HEK293T (cell line): ENCODE data around the gene RSF1.

Source experiments
- CTCF ChIA-PET: fragments of 350-600 bp; formaldehyde crosslinking; extraction: SDS; loops from one replicate; lab custom pipeline; 2021; ENCODE audit warnings: antibody characterized with exemption, inconsistent platforms; lab: Yijun Ruan, JAX
- POLR2A ChIA-PET: fragments of 350-600 bp; formaldehyde crosslinking; extraction: SDS; loops from one replicate; lab custom pipeline; 2020; ENCODE audit warnings: antibody characterized with exemption, inconsistent platforms; lab: Yijun Ruan, JAX
- DNase-seq: peaks from one replicate; pipeline ENCODE4 v3.0.0; 2012; ENCODE audit warnings: mixed read lengths; ENCODE audit errors: extremely low spot score
- ARNT ChIP-seq: fragments of 450-650 bp; IDR thresholded peaks from 2 replicates; pipeline ENCODE4 v1.6.1; 2017; ENCODE audit warnings: mild to moderate bottlenecking
- BHLHE40 ChIP-seq: fragments of 450-650 bp; IDR thresholded peaks from 2 replicates; pipeline ENCODE4 v1.6.1; 2016; ENCODE audit warnings: mild to moderate bottlenecking, moderate library complexity, borderline replicate concordance
- CTBP1 ChIP-seq: fragments of 450-650 bp; IDR thresholded peaks from 2 replicates; pipeline ENCODE4 v1.6.1; 2016; ENCODE audit warnings: borderline replicate concordance
- ELF4 ChIP-seq: fragments of 450-650 bp; IDR thresholded peaks from 2 replicates; pipeline ENCODE4 v1.6.1; 2017; ENCODE audit warnings: antibody characterized with exemption
- FOXA1 ChIP-seq: fragments of 450-650 bp; IDR thresholded peaks from 2 replicates; pipeline ENCODE4 v1.6.1; 2016; ENCODE audit warnings: mild to moderate bottlenecking
- FOXK2 ChIP-seq: fragments of 450-650 bp; IDR thresholded peaks from 2 replicates; pipeline ENCODE4 v1.6.1; 2016; ENCODE audit warnings: mild to moderate bottlenecking
- FOXM1 ChIP-seq: fragments of 450-650 bp; IDR thresholded peaks from 2 replicates; pipeline ENCODE4 v1.6.1; 2017; ENCODE audit warnings: mild to moderate bottlenecking, borderline replicate concordance
- HDGF ChIP-seq: fragments of 450-650 bp; IDR thresholded peaks from 2 replicates; pipeline ENCODE4 v1.6.1; 2017; ENCODE audit warnings: antibody characterized with exemption, borderline replicate concordance
- L3MBTL2 ChIP-seq: fragments of 450-650 bp; conservative IDR thresholded peaks from 2 replicates; pipeline ENCODE4 v1.6.1; 2016; ENCODE audit warnings: mild to moderate bottlenecking
- LEF1 ChIP-seq: fragments of 450-650 bp; IDR thresholded peaks from 2 replicates; pipeline ENCODE4 v1.6.1; 2017; ENCODE audit warnings: mild to moderate bottlenecking, borderline replicate concordance
- NFRKB ChIP-seq: fragments of 450-650 bp; IDR thresholded peaks from 2 replicates; pipeline ENCODE4 v1.6.1; 2016; ENCODE audit warnings: mild to moderate bottlenecking, moderate library complexity
- PKNOX1 ChIP-seq: fragments of 450-650 bp; IDR thresholded peaks from 2 replicates; pipeline ENCODE4 v1.6.1; 2016
- SP1 ChIP-seq: fragments of 450-650 bp; IDR thresholded peaks from 2 replicates; pipeline ENCODE4 v1.6.1; 2017
- SUZ12 ChIP-seq: fragments of 450-650 bp; IDR thresholded peaks from 2 replicates; pipeline ENCODE4 v1.6.1; 2016; ENCODE audit warnings: mild to moderate bottlenecking
- TARDBP ChIP-seq: fragments of 450-650 bp; IDR thresholded peaks from 2 replicates; pipeline ENCODE4 v1.6.1; 2016
- ZNF384 ChIP-seq: fragments of 450-650 bp; IDR thresholded peaks from 2 replicates; pipeline ENCODE4 v1.6.1; 2016

RSF1 gene

GRCh38 chr11:77734890-77735289 is 85.6 kb downstream of the RSF1 start:
- ChIA-PET POLR2A (no interaction called here), CTCF (no interaction called here)
- DNase-seq: no peak
- no peak for TF ChIP-seq LEF1
- TF ChIP-seq PKNOX1: no peak
- TF ChIP-seq CTBP1: no peak
- no peak for TF ChIP-seq SP1
- TF ChIP-seq TARDBP: no peak
- no peak for TF ChIP-seq NFRKB
- no peak for TF ChIP-seq FOXM1
- TF ChIP-seq FOXK2: no peak
- no peak for TF ChIP-seq ZNF384
- TF ChIP-seq HDGF: no peak
- no peak for TF ChIP-seq L3MBTL2
- TF ChIP-seq BHLHE40: no peak
- TF ChIP-seq ARNT: no peak

- TF ChIP-seq BHLHE40 (no peak), FOXM1 (no peak), CTBP1 (no peak), ZNF384 (no peak), L3MBTL2 (no peak), LEF1 (no peak), ELF4 (no peak), NFRKB (no peak), ARNT (no peak), FOXA1 (no peak), SUZ12 (no peak), TARDBP (no peak), HDGF (no peak), SP1 (no peak), FOXK2 (no peak), PKNOX1 (no peak)
- ChIA-PET POLR2A (no interaction called here), CTCF (no interaction called here)
- DNase-seq: no peak
Observed at GRCh38 chr11:77732143-77732542, 88.4 kb downstream of the RSF1 start.

- ChIA-PET CTCF (no interaction called here), POLR2A (no interaction called here)
- no peak for DNase-seq
- TF ChIP-seq FOXK2 (no peak), NFRKB (no peak), TARDBP (no peak), ELF4 (no peak), CTBP1 (no peak), LEF1 (no peak), SUZ12 (no peak), ZNF384 (no peak), FOXM1 (no peak), PKNOX1 (no peak), ARNT (no peak), FOXA1 (no peak)
Observed at GRCh38 chr11:77730789-77731188, 89.7 kb downstream of the RSF1 start.

- ChIA-PET POLR2A (no interaction called here), CTCF (no interaction called here)
- TF ChIP-seq NFRKB: no peak
- no peak for TF ChIP-seq HDGF
- TF ChIP-seq ZNF384: no peak
- no peak for TF ChIP-seq FOXM1
- no peak for TF ChIP-seq SP1
- no peak for TF ChIP-seq TARDBP
- TF ChIP-seq SUZ12: no peak
- TF ChIP-seq CTBP1: no peak
- TF ChIP-seq BHLHE40: no peak
- no peak for TF ChIP-seq FOXK2
- TF ChIP-seq ELF4: no peak
- no peak for TF ChIP-seq PKNOX1
- no peak for TF ChIP-seq FOXA1
- no peak for TF ChIP-seq L3MBTL2
- no peak for TF ChIP-seq ARNT
- no peak for TF ChIP-seq LEF1
- no peak for DNase-seq
Observed at GRCh38 chr11:77729063-77729462, 91.5 kb downstream of the RSF1 start.

- ChIA-PET POLR2A (no interaction called here), CTCF (no interaction called here)
- no peak for TF ChIP-seq ARNT
- no peak for TF ChIP-seq FOXA1
- TF ChIP-seq HDGF: no peak
- TF ChIP-seq CTBP1: no peak
- TF ChIP-seq PKNOX1: no peak
- no peak for TF ChIP-seq LEF1
- TF ChIP-seq SP1: no peak
- no peak for TF ChIP-seq ELF4
- no peak for TF ChIP-seq BHLHE40
- TF ChIP-seq TARDBP: no peak
- no peak for TF ChIP-seq L3MBTL2
- TF ChIP-seq NFRKB: no peak
- no peak for TF ChIP-seq ZNF384
- no peak for TF ChIP-seq SUZ12
- DNase-seq: no peak
Observed at GRCh38 chr11:77728203-77728786, 92.2 kb downstream of the RSF1 start.
